NCI-H128 (cell line): ENCODE data around the gene TOPORS.
A peak's percentile ranks its signal among the peaks of the same experiment; 100 is the strongest.
"Not testable (repeated sequence)": the region's sequence is repeated elsewhere in the genome, so short reads cannot be mapped to it uniquely, and the experiment has no call there.

Experiments
- DNase-seq: peaks from one replicate; lab custom pipeline; 2025; ENCODE audit not compliant: unreplicated experiment; lab: John Stamatoyannopoulos, UW

Gene TOPORS

DNA sequence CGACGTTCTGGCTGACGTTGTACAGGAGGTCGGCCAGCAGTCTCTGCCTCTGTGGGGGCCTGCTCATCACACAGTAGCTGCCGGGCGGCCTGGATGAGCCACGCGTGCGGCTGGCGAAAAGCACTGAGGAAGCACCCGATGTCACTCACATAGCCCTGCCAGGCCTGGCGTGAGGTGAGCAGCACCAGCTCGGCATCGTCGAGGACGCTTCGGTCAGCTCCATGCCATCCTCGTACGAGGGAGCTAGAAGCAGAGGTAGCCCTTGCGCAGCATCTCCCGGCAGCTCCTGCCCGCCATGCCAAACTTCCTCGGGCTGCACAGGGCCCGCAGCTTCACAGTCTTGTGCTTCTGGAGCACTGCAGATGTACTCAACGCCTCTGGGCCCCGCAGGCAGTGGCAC, 14.4 kb upstream of the TOPORS start:
- DNase-seq: no peak

DNA sequence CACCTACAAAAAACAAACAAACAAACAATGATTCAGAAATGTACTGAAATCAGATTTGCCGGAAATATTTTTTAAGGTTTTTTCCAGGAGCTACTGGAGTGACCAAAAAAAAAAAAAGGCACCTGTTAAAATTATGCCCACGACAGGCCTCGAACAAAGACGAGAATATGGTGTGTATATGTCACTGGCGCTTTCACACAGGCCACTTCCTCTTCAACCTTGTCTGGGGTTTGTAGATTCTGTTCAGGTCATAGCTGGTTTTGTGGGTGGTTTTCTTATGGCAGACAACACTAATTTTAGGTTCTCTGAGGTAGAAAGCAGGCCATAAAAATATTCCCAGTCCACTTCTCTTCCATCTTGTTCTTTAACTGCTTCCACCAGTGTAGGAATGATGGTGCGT, 13.6 kb upstream of the TOPORS start:
- DNase-seq: no peak

DNA sequence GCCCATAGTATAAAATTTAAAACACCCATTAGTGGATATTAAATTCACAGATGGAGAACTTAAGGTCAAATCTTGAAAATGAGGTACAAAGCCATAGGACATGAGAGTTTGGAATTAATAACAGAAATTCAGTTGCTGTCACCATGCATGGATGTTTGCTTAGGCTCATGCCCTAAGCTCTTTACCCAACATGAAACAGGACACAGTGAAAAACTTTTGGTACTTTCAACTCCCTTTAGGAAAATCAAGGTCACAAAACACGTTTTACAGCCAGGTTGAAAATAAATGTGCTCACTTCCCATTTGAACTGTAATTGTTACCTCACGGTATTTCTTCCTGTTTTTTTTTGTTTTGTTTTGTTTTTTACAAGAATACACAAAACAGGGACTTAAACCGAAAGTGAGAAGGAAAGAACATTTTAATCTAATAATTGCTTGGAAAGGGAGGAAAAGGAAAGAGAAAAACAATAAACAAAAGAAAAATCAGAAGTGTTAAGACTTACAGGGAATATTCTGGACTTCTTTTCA, 6.1 kb upstream of the TOPORS start:
- no peak for DNase-seq

DNA sequence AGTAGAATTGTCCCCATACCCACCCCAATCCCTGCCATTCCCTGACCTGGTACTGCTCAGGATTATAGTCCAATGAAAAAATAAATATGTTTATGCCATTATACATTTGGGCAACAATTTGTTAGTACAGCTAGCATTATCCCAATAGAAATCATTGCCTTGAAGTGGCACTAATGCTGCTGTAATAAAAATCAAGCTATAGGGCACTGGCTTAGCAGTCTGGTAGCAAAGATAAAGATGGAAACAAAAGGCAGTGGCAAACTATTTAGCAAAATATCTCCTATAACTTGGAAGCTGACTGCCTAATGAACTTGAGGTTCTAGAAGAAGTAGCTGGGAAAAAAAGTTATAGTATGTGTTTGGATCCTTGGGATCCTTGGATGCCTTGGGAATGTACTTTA, 2.2 kb upstream of the TOPORS start:
- DNase-seq: no peak

DNA sequence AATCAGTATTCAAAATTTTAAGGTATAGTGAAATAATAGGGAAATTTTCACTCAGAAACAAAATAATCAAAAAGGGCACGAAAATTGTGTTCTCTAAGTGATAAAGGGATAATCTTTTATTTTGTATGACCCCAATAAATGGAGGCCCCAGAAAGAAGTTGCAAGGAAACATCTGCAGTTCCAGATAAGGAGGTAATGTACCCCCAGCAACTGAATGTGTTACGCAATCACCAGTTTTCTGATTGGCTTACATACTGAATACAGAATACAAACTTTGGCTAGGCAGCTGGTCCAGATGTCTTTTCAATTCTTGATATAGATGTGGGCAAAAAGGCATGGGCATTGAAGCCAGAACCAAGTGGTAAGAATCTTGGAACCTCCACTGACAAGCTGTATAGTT, 1.7 kb upstream of the TOPORS start:
- DNase-seq: no peak

DNA sequence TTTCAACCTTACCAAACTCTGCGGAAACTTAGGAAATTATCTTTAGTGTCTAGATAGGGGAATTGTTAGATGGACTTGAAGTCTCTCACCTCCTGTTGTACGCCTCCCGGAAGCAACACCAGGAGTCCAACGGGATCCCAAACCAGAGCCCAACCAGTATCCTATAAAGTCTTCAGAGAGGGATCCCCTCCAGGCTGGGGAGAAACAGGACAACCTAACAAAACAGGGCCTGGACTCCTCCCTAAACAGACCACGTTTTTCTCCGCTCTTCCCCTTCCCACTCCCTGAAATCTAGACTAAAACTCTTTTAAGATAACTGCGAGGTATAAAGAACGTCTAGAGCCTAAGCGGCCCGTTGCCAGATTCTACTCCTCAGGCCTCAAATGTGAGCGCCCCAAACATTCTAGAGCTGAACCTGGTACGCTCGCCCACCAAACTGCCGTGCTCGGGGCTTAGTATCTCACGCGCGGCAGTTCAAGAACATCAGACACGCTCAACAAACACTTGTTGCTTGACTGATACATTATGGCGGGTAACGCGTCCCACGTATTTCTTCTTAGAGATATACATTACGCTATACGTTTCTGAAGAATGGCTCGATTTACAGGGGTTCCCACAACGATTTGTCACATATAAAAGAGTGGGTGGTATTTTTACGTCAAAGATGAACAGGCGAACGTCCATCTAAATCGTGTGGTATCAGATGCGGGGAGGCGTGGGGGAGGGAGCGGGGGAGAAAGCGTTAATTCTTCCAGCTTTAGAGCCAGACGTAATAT, 922 bp downstream of the TOPORS start:
- no peak for DNase-seq

DNA sequence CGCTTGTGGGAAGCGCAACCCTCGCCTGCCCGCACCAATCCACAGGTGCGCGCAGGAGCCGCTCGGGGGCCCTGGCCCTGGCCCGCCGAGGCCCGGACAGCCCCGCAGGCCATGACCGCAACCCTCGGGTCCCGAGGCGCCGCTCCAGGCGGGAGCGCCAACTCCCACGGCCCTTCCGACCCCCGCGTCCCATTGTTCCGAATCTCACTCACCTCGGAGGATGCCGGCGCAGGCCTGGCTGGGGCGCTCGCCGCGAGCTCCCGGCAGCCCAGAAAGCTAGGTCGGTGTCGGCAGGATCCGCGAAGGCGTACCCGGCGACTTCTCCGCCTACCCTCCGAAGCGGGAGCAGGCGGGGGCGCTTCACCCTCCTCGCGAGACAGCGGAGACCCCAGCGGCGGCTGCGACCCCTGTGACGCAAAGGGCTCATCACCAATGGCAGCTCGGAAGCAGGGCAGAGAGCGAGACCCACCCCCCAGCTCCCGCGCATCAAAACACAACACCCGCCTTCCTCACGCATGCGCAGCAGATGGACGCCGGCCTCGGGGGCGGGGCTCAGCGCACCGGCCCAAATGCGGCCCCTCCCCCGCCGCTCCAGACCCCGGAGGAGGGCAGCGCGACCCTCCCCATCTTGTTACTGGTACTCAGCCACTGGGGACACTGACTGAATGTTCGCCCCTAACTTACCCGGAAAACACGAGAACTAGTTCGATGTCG, 1.7 kb downstream of the TOPORS start:
- peak; percentile 89 for DNase-seq

DNA sequence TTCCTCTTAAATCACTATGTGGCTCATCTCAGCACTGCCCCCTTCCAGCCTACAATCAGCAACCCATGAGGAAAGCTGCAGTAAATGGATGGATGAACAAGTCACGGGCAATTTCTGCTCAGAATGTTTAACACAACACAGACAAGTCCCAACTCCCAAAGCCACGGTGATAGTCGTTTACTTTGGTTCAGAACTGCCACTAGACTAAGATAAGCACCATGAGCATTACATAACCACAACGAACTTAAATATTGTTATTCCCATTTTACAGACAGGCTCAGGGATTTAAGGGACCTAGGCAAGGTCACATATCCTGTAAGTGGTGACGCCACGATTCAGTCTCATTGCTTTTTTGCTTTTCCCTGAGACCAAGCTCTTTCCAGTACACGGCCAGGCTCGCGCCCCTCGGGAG, 2.2 kb downstream of the TOPORS start:
- DNase-seq: no peak

DNA sequence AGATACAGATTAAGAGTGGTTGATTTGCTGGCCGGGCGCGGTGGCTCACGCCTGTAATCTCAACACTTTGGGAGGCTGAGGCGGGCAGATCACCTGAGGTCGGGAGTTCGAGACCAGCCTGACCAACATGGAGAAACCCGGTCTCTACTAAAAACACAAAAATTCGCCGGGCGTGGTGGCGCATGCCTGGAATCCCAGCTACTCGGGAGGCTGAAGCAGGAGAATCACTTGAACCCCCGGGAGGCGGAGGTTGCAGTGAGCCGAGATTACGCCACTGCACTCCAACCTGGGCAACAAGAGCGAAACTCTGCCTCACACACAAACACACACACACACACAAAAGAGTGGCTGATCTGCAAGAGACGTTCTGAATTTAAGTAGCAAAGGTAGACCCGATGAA, 4.2 kb downstream of the TOPORS start:
- not testable (repeated sequence) for DNase-seq

DNA sequence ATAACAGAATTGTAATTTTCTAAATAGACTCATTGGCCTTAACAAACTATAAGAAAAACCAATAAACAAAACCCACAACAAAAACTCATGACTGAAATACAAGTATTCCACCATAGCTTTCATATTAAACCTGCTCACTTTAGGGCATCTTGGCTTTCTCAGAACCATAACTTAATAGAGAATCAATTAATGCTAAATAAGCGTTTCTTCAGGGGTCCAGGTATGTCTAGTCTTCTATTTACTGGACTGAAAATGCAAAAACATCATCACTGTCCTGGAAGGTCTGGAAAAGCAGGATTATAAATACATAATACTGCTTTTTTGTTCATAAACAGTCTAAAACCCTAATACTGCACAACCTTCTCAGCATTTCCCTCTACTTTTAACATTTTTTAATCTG, 6.5 kb downstream of the TOPORS start:
- DNase-seq: no peak

DNA sequence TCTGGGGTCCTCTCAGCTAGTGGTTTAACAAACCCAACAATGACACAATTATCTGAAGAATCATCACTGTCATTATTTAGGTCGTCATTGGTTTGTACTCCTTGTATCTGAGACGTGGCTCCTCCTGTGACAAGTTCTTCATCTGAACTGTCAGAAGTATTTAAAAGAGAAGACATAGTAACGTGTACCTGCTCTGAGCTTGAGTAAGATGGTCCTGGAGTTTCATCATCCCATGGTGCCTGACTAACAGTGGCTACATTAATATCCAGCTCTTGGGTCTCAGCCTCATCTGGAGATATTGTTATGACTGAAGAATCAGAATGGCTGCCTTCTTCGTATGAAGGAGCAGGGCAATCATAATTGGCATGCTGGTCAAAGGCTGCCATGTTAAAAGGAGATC, 9.3 kb downstream of the TOPORS start:
- no peak for DNase-seq

DNA sequence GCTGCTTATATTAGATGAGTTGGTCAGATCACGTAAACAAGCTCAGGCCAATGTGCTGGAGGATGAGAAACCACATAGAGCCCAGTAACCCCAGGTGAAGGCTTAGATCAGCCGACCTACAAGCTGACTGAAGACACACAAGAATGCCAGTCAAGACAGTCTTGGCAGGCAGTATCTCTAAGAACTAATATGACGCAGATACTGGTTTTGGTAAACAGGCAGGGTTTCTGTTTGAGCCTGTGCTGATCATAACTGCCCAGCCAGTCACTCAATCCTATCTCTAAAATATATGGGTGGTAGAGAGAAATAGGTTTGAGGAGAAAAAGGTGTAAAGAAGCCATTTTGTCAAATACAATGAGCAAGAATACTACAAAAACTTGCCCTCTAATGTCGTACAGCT, 18.6 kb downstream of the TOPORS start:
- DNase-seq: no peak

DNA sequence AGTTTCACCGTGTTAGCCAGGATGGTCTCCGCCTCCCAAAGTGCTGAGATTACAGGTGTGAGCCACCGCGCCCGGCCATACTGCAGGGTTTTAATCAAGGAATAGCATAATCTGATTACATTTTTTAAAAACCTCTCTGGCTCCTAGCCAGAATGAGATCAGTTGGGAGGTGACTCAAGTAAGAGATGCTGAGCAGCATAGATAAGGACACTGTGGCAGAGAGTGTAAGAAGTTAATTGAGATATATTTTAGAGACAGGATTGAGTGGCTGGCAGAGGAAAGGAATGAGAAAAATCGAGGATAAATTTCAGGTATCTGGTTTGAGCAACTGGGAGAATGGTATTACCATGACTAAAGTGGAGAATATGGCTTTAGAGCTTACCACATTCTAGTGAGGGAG, 19.1 kb downstream of the TOPORS start:
- DNase-seq: no peak

DNA sequence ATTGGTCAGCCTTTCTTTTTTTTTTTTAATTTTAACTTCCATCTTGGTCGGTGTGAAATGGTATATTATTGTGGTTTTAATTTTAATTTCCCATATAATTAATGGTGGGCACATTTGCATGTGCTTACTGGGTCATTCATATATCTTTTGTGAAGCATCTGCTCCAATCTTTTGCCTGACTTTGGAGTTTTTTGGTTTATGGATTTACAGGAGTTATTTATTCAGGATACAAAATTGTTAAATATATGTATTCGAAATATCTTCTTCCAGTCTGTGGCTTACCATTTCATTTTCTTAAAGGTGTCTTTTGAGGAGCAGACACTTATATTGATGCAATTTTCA, 25.7 kb downstream of the TOPORS start:
- no peak for DNase-seq

DNA sequence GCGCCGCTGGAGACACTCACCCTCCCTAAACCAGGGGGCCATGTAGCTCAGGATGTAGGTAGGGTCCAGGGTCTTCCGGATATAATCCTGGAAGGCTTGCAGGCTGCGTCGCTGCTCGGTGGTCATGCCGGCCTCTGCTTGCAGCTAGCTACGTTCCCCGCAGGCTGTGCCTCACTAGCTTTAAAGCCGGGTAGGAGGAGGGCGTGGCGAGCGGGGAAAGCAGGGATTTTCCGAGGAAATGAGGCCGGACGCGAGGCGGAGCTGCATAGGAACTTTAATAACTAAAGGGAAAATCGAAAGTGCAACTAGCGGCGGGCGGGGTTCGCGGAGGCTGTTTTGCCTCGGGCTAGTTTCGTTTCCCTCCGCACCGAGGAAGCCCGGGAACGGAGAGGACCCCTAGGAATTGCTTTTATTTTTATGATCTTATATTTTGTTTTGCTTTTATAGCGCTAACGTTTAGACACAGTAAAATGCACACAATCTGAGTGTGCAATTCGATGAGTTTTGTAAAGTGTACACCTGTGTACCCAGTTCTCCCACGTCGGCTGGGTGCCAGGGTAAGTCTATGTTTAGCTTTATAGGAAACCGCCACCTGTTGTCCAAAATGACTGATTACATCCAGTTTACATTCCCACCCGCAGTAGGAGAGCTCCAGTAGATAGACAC, 26.2 kb downstream of the TOPORS start, which contains the start of gene RIGI:
RIGI (minus strand) TSS at position 156 of the 666 bp plus-strand sequence; CDS start at position 126, 30 bp downstream.
- peak; percentile 77 for DNase-seq

DNA sequence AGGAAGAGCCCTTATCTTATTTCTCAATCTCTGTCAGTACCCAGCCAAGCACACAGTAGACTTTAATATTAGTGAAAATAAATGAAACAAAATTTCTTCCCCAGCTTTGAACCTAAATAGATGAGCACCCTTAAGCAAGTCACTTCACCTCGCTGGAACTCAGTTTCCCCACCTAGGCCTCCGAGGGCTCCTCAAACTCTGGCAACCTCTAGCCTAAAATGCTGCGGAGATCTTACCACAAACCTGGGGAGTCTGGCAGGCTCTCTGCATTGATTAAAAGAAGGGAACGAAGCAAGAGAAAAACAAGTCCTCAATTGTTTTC, 26.7 kb downstream of the TOPORS start:
- no peak for DNase-seq

DNA sequence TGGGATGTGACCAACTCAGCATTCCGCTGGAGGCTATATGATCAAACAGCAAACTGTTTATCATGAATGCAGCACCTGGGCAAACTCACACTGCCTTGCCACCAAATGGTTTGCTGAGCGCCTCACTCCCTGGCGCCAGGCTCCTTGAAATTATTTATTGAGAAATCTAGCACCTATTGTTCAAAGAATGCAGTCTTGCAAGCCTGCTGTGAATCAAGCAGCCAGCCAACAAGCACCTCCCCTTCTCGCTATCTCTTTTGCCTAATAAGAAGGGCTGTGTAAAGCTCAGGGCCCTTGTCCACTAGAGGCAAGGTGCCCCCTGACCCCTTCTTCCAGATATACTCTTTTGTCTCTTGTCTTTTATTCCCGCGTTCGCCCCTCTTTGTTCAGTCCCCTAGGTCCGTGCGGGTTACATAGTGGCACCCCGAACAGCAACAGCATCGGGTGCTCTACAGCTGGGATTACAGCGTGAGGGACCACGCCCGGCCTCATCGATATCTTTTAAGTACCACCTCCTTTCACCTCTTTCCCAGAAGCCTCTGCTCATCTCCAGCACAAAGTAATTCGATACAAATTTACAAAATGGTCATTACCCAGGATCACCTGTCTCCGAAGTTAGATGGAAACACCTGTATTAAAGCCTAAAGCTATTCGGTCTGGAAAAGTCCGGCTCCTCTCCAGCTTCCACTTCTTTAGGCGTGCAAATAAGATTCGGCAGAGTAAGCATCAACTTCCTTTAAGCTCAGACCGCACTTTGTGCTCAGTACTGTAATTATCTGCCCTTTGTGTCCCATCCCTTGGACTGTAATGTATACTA, 27.3 kb downstream of the TOPORS start:
- DNase-seq: no peak

DNA sequence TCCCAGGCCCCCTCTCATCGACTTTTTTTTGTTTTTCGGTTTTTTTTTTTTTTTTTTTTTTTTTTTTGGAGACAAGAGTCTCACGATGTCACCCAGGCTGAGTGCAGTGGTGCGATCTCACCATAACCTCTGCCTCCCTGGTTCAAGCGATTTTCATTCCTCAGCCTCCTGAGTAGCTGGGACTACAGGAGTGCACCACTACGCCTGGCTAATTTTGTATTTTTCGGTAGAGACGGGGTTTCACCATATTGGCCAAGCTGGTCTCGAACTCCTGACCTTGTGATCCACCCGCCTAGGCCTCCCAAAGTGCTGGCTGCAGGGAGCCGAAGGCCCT, 27.9 kb downstream of the TOPORS start:
- DNase-seq: not testable (repeated sequence)

DNA sequence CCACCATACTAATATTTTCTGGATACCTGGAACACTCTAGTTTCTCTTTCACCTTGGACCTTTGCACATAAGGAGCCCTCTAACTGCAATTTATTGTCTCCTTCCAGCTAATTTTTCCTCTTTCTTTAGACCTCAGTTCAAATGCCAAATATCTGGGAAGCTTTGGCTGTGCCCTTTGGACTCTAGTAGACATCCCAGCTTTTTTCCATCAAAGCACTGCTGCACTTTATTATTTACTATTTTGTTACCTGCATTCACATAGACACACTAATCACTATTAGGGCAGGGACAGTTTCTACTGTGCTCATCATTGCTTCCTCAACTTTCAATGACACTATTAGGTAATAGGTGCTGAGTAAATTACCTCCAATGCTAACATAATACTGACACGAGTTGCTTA, 28.5 kb downstream of the TOPORS start:
- no peak for DNase-seq

DNA sequence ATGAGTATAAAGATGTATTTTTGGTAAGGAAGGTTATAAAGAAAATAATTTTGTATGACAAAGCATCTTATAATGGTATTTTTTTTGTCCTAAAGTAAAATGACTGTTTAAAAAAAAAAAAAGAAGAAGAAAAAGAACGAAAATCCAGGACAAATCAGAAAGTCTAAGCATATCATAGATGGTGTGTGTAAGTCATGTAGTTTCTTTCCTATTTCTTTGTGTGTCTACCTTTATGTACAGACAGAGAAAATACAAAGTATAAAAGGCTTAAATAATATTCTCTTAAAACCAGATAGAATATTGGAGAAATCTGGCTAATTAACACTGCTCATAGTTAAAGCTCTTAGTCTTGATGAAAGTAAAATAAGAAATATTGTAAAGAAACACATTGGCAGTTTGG, 34.1 kb downstream of the TOPORS start:
- no peak for DNase-seq

DNA sequence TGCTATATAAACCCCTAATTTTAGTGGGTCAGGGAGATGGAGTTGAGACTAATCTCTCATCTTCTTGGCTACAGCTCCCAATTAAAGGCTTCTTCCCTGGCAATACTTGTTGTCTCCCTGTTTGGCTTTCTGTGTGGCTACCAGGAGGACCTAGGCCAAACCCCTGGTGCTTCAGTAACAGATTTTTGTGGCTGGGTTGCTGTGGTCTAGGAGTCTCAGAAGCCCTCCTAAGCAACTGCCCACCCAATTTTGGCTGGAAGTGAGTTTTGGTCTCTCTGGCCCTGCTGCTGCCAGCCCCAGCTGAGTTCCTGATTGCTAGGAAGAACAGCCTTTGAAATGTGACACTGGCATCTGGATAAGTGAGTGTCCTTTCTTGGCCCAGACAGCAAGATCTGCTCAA, 36.1 kb downstream of the TOPORS start:
- no peak for DNase-seq
